Inferior parietal cortex (tissue), 1 donor: ENCODE measurements around the gene DUSP19.
A peak's percentile ranks its signal among the peaks of the same experiment; 100 is the strongest.
"Not testable (repeated sequence)": the region's sequence is repeated elsewhere in the genome, so short reads cannot be mapped to it uniquely, and the experiment has no call there.

ENCODE experiments used
- DNase-seq: peaks from one replicate; pipeline ENCODE4 v3.0.0-alpha.2; 2016; ENCODE audit errors: extremely low spot score

Gene DUSP19, protein sequence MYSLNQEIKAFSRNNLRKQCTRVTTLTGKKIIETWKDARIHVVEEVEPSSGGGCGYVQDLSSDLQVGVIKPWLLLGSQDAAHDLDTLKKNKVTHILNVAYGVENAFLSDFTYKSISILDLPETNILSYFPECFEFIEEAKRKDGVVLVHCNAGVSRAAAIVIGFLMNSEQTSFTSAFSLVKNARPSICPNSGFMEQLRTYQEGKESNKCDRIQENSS

DNA sequence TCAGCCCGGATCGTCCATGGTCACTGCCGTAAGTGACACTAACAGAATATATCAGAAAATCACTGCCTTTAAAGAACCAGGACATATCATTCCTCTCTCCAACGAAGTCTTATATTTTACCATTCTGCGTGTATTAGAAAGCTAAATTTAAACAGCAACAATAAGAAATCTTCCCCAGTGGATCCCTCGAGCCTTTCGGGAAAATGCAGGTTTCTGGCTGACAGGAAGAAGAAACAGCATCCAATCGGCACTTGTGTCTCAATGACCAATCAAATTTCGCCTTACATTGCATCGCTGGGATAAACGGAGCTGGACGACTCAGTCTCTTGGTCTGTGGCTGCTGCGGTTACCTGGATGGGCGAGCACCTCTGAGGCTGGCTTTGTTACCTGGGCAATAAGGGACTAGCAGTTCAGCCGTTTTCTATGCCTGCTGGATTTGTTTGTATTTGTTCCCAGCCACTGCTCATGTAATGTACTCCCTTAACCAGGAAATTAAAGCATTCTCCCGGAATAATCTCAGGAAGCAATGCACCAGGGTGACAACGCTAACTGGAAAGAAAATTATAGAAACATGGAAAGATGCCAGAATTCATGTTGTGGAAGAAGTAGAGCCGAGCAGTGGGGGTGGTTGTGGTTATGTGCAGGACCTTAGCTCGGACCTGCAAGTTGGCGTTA lies at the start of gene DUSP19:
TSS of gene DUSP19 (plus strand) at position 284 of the 675 bp plus-strand sequence. CDS start at position 471, 187 bp downstream.
- DNase-seq = peak; percentile 99

DNA sequence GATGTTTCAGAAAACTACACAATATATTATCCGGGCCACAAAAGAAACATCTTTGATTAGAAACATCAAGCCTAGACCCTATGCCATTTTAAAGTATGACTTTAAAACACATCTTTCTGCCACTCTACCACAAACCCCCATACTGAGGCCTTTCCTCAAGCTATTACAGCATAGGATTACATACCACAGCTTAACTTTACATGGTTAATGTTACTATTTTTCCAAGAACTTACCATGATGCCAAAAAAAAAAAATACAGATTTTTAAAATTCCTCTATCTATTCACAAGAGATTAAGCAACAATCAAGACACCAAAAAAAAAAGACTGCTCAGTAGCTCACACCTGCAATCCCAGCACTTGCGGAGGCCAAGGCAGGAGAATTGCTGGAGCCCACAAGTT lies 49.3 kb upstream of the DUSP19 start:
- no peak for DNase-seq

DNA sequence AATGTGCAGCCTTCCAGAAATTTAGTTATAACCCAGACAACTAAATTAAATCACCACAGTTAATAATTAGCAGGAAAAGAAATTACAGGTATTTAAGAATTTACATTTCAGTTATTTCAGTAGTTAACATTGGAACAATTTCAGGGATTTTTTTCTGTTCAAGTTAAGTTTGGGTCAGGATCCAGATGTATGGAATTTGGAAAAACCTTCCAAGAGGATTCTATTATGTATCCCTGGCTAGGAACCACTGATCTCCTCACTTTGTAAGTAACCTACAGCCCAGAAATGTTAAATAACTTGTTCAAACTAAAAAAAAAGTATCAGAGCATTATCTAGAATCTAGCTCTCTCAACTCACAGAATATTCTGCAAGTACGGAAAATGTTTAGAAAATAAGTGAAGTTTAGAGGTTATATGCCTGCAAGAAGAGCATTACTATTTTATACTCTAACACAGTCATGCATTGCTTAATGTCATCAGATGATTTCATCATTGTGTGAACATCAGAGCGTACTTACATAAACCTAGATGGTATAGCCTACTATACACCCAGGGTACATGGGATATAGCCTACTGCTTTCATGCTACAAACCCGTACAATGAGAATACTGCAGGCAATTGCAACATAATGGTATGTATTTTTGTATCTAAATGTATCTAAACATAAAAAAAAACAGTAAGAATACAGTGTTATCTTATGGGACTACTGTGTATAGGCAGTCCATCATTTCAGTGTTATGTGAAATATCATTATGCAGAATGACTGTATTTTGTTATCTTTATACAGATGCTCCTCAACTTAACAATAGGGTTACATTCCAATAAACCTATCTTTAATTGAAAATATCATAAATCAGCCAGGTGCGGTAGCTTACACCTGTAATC lies 46.4 kb upstream of the DUSP19 start:
- DNase-seq = no peak

DNA sequence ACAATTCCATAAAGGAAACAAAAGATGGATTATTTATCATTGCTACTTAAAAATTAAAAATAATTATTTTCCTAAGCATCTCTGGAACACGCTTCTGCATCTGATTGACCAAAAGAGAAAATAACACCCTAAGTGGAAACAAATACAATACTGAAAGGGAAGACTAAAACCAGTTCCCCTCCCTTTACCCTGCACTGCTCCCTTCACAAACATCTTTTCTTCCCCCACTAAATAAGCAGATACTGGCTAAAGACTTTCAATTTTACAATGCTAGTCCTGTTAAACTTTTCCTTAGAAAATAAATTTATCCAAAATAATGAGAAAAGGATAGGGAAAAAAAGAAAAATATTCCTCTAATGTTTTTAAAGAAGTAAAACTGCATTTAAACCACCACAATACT lies 44.6 kb upstream of the DUSP19 start:
- no peak for DNase-seq

DNA sequence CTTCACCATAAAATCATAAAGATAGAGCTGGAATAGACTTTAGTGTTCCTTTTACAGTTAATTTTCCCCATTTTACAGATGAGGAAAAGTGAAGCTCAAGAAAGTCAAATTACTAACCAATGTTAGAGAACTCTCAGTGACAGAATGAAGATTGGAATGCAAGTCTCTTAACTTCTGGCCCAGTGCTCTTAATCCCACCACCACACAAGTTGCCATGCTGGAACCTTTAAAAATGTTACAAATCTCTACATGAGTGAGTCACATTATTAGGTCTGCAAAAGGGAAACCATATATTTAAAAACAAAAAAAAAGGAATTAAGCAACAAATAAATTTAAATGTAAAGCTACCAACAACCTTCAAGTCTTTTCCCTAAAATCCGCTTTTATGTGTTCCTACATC lies 43.7 kb upstream of the DUSP19 start:
- no peak for DNase-seq

DNA sequence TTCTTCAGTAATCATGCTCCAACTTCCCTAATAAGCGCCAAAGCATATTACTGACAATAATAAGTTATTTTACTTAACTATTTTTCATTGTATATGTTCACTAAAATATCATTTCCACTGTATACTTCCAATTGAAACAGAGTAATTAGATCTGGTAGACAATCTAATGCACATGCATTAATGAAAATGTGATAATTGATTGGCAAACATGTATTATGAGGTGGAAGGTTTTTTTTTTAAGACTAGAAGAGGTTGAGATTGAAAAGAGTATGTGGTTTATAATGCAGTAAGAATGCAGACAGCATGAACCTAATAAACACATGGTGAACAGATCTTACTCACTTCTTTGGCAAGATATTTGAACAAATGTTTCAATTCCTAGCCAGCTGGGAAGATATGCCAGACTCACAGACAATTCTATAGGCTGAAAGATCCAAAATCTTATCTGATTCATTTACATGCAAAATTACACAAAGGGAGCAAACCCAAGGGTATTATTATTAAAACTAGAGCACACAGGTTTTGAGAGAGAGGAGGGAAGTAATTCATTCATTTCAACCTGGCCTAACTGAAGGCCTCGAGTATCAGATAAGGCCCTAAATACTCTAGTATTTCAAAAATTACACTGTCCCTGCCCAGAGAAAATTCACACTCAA lies 43.1 kb upstream of the DUSP19 start:
- DNase-seq = no peak

DNA sequence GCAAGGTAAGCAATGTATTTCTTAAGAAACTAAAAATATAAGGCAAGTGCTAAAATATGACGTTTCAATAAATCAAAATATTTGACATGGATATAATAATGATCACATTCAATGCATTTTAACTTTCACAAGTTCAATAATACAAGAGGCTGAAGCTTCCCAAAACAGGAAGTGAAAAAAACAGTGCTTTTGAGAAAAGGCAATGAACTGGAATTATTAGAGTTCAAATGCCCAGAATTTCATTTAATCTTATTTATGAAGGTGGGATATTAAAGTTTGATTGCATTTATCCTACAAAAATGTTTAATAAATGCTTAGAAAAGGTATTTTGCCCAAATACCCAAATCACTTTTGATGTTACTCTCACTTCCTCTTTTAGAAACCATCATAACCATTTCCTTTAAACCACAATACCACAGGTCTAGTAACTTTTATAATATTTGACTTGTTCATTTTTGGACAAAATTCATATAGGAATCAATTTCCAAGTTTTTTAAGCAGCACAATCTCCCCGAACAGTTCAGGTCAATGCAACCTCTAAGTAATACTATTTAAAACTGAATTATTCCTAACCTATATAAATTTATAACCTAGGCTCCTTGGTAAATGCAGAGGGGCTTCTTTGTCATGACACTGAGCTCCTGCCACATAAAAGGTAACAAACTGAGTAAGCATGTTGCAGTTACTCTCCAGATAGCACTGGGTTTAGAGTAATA lies 42.4 kb upstream of the DUSP19 start:
- DNase-seq = no peak

DNA sequence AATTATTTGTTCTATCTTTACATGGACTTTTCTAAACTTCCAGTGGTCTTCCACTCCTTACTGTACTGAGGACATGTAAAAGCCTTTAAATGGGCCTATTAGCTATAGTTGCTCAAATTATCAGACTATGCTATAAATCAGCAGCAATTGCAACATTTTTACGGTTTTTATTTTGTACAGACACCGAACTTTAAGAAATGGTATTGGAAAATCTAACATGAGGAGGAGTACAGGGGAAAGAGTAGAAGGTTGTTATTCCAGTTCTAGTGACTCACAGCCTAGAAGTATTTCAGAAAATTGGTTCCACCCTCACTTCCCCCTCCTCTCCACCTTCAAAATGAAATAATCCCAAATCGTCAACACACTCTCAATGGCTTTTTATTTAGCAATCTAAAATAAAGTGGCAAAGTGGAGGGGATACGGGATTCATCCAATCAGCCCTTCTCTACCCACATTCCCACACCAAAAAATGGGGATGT lies 41.4 kb upstream of the DUSP19 start:
- DNase-seq = no peak

DNA sequence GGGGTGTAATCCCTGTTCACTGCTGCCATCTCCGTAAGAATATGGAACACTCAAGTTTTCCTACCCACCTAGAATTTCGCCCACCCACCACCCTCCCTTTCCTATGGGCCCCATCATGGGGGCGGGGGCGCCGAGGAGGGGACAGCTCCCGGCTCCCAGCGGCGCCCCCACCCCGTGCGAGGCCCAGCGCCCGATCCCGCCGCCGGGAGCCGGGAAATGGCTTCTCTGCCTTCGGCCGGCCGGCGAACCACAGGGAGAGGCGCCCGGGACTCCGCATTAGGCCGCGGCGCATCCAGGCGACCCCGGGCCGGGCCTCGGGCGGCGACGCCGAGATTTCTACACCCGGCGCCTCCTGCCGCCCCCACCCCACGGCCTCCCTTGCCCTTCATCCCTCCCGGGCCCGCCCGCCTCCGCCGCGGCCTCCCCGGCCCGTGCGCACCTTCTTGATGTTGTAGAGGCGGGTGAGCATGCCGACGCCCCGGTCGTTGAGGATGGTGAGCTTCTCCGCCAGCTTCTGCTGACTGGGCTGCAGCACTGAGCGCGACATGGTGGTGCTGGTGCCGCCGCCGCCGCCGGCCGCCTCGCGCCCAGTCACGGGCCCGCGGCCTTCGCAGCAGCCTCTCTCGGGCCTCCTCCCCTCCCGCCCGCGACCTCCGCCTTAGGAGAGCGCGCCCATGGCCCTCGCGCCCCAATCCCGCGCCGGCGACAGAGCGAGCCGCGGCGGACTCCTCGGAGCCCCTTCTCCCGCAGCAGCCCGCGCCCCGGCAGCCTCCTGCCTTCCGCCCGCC lies 40.8 kb upstream of the DUSP19 start:
- no peak for DNase-seq

DNA sequence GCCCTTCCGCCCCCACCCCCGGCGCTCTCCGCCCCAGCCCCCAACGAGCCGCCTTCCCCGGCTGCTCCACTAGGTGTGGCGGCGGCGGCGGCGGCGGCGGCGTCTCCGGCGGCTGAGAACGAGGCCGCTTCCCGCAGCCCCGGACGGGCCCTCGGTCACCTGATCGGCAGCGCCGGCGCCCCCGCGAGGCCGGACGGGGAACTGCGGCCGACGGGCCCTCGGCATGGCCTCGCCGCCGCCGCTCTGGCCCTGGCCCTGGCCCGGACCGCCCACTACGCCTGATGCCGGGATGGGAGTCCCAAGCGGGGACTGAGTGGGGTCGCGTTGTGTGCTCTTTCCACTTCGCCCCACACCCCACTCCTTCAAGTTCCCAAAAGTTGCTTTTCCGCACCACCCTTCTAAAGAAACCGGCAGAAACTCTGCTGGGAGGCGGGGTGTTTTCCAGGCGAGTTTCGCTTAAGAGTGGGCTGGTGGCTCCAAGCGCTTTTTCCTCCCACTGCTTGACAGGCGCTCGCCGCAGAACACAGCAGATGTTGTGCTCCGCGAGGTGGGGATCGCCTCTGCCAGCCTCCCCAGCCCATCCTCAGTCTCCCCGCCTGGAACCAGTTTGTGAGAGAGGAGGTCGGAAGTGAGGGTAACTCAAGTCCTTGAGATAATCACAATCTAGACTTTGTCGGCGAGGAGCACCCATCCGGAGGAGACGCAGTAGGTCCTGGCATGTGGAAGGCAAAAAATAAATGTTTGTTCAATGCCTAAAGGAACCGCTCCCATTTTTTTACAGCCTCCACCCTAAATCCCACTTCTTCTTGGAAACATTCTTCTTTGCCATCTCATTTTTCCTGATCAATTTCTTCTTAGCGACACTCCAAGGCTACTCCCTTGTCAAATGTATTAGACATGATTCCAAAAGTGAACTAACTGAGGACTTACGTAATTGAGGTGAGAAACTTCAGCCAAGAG lies 39.9 kb upstream of the DUSP19 start, which contains the start of gene NCKAP1:
TSS of gene NCKAP1 (minus strand) at position 117 of the 960 bp plus-strand sequence. CDS start 358 bp downstream, outside the sequence.
- peak; percentile 76 for DNase-seq

DNA sequence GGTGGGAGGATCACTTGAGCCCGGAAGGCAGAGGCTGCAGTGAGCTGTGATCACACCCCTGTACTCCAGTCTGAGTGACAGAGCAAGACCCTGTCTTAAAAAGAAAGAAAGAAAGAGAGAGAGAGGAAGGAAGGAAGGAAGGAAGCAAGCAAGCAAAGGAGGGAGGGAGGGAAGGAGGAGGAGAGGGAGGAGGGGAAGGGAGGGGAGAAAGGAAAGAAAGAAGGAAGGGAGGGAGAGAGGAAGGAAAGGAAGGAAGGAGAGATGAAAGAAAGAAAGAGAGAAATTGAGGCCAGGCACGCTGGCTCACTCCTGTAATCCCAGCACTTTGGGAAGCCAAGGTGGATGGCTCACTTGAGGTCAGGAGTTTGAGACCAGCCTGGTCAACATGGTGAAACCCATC lies 37.9 kb upstream of the DUSP19 start:
- no peak for DNase-seq

DNA sequence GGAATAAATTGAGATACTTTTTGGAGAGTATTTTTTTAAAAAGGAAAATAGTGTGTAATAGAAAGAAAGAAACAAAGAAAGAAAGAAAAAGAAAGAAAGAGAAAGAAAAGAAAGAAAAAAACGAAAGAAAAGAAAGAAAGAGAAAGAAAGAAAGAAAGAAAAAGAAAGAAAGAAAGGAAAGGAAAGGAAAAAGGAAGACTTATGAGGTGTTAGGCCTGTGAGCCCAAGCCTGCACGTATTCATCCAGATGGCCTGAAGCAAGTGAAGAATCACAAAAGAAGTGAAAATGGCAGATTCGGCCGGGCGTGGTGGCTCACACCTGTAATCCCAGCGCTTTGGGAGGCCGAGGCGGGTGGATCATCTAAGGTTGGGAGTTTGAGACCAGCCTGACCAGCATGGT lies 35.0 kb upstream of the DUSP19 start:
- DNase-seq = not testable (repeated sequence)

DNA sequence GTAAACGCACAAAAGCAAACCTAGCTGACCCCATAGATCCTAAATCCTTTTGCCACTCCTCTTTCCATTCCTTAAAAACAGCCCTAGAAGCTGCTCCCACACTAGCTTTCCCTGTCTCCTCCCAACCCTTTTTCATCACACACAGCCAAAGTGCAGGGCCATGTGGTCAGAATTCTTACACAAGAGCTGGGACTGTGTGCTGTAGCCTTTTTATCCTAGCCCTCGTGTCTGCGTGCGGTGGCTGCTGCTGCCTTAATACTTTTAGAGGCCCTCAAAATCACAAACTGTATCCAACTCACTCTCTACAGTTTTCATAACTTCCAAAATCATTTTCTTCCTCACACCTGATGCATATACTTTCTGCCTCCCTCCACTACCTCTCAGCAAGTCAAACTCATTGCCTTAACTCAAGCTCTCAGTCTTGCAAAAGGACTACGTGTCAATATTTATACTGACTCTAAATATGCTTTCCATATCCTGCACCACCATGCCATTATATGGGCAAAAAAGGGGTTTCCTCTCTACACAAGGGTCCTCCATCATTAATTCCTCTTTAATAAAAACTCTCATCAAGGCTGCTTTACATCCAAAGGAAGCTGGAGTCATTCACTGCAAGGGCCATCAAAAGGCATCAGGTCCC lies 30.9 kb upstream of the DUSP19 start:
- not testable (repeated sequence) for DNase-seq

DNA sequence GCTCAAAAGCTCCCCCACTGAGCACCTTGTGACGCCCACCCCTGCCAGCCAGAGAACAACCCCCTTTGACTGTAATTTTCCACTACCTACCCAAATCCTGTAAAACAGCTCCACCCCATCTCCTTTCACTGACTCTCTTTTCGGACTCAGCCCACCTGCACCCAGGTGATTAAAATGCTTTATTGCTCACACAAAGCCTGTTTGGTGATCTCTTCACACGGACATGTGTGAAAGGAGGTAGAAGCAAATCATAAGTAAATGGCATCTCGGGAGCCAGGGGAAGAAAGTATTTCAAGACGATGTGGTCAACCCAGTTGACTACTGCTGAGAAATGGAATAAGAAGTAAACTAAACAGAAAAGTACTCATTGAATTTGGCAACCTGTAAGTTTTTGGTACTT lies 29.1 kb upstream of the DUSP19 start:
- DNase-seq = no peak

DNA sequence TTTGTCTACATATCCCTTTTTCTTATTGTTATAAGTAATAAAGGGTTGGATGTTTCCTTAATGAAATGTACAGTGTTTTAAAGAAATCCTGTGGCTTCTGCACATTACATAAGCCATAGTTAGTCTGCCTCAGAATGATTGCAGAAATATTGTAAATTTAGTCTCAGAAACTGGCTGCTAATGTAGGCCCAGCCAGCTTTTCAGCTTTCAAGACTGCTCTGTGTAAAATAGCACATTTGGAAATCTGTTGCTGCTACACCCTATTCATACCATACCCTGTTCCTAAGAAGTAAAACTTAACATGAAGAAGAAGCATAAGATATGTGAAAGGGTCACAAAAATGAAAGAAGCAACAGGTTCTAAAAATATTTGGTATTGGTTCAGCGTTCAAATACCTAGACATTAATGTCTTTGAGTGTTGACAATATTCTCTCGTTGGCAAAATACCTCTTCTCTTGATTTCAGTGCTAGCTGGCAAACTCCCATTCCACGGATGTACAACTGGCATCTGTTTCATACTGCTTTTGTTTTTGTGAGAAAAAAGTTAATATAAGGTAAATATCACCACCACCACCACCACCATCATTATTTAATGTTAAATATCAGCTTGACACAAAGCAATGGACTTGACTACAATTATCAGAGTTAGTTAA lies 21.1 kb upstream of the DUSP19 start:
- no peak for DNase-seq

DNA sequence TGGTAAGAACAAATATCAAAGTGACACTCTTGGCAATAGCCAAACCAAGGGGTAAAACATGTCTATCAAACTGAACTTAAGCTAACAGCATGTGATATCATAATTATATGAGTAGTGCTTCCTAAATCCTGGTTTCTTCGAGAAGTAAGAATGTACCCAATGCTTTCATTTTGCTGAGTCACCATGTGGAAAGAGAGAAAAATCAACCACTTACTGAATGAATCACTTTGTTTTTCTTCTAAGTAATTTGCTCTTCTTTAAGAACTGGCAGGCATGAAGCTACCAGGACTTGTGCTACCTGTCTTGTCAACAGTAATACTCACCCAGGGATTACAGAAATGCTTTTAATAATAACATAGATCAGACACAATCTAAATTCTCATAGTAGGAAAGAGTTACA lies 19.0 kb upstream of the DUSP19 start:
- no peak for DNase-seq

DNA sequence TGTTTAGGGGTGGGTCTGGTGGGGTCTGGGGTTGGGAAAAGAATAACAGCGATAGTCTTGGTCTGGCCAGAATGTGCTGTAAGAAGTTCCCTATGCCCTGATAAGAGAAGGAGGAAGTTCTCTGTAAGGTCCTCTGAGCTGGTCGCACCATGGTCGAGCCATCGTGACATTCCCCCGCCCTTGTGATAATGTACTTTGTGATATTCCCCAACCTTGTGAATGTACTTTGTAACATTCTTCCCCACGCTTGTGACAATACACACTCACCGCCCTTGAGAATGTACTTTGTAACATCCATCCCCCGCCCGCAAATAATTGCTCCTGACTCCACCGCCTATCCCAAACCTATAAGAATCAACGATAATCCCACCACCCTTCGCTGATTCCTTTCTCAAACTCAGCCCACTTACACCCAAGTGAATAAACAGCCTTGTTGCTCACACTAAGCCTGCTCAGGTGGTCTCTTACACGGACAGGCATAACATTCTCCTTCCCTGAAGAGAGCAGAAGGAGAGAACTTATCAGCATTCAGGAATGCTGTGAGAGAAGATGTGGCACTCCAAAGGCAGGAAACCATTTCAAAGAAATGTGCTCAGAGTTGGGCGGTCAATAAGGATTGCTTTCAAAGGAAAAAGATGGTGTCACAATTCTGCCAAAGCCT lies 17.8 kb upstream of the DUSP19 start:
- no peak for DNase-seq

DNA sequence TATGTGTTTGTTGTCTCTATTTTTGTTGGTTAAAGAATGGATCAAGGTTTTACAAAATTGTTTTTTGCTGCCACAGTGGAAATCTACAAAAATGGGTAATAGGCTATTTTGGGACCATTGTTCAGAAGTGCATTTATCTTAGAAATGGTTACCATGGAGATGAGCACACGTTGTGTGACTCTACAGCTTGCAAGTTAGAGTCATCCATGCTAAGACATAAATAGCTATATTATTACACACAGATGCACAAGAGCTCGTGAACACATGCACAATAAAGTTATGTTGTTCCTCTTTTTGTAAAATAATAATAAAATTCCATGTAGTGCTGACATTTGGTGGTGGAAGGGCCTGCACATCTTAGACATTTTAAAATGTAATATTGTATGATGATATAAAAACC lies 15.5 kb upstream of the DUSP19 start:
- peak; percentile 58 for DNase-seq
